Activated CD8-positive, alpha-beta memory T cell treated with anti-CD3 and anti-CD28 coated beads for 1 hour (primary cell): ENCODE measurements around the gene RTN1.

Source experiments
- DNase-seq, 2 donors: peaks; one replicate each; pipeline ENCODE4 v3.0.0-alpha.2; 2020; ENCODE audit warnings: low read depth in 1 of 2; ENCODE audit errors: extremely low read depth in 1 of 2

Gene RTN1

GRCh38 chr14:59634617-59635016 is 236.0 kb downstream of the RTN1 start:
- no peak for DNase-seq

DNA sequence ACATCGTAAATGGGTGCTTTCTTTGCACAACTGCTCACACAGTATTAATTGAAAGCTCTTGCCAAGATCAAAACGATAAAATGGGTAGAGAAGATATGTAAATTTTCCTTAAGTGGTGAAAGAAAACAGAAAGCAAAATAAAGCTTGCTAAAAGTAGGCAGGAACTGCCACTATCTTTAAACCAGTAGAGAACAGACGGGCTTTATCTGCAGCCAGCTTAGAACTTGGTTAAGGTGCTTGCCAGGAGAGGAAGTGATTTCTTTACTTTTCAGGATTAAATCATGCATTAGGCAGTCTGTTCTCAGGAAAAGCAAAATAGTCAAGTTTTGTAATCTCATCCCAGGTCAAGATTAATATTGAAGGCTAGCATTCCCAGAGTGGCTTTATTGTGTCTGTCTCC is 237.1 kb downstream of the RTN1 start:
- DNase-seq, result no peak

- DNase-seq, result no peak
Observed at GRCh38 chr14:59632381-59632780, 238.2 kb downstream of the RTN1 start.

GRCh38 chr14:59631237-59631636 is 239.3 kb downstream of the RTN1 start:
- DNase-seq, result no peak

DNA sequence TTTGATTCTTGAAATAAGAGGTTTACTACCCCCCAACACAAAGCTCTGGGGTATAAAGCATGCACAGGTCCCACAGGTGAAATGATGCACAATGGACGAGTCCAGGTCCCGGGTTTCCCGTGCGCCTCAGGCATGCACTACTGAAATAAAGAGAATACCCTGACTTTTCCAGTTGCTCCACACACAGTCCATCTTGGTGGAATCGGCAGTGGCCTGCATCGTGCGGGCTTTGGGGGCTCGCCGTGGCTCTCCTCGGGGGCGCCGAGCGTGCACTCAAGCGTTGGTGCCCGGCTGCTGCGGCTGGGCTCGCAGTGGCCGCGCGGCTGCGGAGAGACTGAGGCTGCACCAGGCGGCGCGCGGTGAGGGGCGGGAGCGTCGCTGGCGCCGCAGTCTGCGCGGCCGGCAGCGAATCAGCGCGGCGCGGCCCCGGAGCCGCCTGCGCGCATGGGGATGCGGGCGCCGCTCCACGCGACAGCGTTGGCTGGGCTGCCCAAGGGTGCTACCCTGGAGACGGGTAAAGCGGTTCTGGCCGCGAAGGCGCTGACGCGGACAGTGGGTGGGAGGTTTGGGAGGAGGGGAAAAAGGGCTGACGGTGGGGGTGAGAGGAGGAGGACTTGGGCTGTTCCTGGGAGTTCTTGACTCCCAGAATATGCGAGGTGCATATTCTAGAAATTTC is 240.2 kb downstream of the RTN1 start:
- no peak for DNase-seq

DNA sequence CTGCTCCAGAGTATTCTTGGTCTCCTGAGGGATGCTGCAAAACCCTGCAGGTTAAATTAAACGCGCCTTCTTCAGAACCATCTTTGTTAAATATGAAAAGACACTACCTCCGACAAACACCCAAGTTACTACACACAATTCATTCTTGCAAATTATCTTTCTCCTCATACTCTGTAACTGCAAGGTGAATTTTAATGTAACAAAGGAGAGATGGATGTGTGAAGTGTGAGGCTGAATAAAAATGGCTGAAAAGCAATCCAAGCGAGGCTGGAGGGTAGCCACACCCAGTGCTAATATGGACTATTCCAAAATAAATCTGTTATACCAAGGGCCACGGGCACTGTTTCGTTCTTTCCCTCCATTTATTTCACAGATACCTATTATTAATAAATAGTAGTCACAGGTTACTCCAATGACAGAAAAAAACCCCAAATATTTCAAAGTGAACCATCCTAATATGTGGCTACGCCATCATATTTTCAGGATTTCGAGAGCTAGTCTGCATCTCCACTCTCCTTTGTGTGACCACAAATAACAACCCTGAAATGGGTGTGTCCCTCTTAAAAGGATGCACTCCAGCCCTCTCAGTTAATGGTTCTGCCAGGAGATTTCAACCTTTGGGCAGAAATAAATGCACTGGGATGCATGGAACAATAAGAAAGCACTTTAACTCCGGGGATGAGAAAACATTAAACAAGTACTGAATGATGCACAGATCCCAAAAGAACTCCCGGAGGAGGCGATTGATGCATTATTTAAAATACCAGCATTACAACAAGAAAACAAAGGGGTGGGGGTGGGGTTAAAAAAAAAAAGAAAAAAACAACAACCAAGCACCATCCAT is 240.9 kb downstream of the RTN1 start:
- no peak for DNase-seq

- no peak for DNase-seq
Observed at GRCh38 chr14:59627011-59627520, 243.5 kb downstream of the RTN1 start.

GRCh38 chr14:59622631-59623030 is 247.9 kb downstream of the RTN1 start:
- DNase-seq, result no peak

DNA sequence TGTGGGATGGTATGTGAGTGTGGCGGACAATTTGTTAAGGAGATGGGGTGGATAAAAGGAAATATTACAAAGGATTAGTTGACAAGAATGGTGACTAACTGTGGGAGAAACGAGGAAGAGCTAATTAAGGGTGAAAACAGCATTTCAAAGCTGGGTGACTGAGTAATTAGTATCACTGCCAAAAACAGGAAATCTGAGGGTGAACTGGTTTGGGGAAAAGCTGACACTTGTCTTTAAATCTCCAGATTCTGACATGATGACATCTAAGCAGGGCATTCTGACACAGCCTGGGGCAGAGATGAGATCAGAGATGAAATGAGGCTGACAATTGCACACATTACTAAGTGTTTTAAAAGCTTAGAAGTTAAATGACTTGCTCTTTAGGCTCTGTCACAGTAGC is 251.5 kb downstream of the RTN1 start:
- no peak for DNase-seq

GRCh38 chr14:59601056-59601455 is 269.5 kb downstream of the RTN1 start:
- no peak for DNase-seq

DNA sequence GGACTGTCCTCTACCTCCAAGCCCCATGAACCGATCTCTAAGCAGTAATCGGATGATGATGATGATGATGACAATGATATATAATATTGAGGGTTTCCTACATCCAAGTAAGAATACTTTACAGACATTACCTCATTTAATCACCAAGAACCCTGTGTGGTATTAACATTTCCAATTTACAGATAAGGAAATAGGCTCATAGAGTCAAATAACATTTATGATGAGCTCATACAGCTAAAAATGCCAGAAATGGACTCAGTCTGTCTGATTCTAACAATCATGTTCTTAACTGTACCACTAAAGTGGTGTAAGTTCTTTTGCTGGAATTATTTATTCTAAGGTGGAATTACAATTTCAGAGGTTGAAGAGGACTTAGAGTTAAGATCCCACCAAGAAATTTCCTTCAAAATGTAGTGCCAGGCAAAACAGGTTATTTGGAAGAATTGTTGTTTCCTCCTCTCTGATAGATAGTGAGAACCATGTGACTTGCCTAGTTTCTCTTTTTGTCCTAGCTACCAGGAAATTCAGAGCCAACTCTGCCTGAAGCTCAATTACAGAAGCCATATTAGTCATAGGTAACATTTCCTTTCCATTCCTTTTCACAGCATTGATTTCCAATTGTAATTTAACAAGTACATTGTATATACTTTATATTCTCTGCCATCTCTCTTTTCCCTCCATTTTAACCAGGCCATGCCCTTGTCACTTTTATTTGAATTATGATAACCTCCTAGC is 270.2 kb downstream of the RTN1 start:
- no peak for DNase-seq

GRCh38 chr14:59595071-59595470 is 275.5 kb downstream of the RTN1 start:
- DNase-seq, result no peak

GRCh38 chr14:59591641-59592370 is 278.8 kb downstream of the RTN1 start:
- DNase-seq, result no peak

DNA sequence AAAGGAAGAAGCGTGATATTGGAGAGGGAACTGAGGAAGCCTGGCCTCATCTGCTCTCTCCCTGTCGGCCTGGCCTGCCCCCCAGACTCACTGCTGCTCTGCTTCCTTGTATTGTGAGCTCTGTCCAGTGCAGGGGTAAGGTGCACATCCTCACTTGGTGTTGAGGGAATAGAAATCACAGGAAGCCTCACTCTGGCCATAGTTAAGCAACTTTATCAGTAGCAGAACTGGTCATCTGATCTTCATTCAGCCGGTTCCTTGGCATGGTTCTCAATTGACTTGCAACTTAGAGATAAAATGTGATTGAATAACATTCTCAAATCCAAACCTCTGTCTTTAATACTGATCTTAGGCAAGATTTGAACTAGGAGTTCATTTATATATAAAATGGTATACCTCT is 282.5 kb downstream of the RTN1 start:
- no peak for DNase-seq

DNA sequence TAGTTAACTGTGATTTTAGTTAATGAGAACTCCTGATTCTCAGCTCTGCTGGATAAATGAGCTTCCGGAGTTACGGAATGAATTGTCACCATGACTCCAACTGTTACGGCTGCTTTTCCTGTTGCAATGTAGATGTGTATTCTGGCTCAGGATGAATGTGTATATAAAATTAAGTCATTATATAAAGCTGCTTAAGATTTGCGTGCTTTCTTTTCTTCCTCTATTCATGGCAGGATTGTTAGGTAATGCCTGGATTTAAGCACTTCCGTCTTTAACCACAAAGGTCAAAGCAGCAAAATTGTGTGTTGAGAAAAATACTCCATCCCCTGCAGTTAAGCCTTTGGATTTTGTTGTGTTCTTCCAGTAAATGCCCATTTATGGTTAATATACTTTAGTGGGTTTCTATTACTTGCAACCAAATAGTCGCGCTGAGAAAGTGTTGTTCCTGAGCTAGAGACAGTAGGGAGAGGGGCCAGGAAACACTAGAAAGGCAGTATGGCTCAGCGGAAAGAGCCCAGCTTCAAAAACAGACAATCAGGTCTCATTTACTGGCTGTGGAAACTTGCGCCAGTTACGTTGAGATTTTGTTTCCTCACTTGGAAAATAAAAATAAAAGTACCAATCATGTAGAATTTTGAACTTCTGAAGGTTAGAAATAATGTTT is 284.6 kb downstream of the RTN1 start:
- no peak for DNase-seq

DNA sequence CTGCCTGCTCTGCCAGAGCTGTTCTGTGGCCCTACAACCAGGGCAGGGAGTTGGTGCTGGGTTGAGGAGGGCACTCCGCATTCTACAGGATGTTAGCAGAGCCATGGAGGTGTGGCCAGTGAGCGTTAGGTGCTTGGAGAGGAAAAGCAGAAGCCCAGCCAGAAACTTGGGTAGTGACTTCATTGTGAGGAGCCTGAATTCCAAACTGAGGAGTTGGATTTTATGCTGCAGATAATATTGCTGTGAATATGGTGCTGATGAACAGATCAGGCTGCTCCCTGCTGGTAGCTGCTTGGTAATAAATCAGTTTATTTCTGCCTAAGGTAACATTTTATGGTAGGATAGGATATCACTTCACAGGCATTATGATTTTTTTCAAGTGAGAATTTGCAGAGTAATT is 286.8 kb downstream of the RTN1 start:
- DNase-seq, result no peak

- no peak for DNase-seq
Observed at GRCh38 chr14:59582845-59583509, 287.6 kb downstream of the RTN1 start.

GRCh38 chr14:59582161-59582560 is 288.4 kb downstream of the RTN1 start:
- DNase-seq, result no peak

DNA sequence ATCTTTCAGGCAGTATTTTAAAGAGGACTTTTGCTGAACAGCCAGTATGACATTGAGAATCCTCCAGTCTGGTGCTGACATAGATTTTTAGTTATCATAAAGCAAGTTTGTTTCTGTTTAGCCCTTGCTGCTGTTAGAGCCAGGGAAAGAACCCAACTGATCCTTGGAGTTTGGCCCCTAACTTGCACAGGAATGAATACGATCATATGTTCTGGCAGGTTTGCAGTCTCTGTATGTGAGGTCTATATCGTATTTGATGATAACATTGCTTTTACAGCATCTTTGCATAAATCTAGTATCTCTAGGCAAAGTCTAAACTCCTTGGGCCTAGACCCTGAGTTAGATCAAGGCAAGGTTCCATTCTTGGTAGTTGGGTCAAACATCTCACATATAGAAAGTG is 289.7 kb downstream of the RTN1 start:
- DNase-seq, result no peak
